ENCODE measurements around the gene SRL.
"Not testable (repeated sequence)": the region's sequence is repeated elsewhere in the genome, so short reads cannot be mapped to it uniquely, and the experiment has no call there.

The SRL gene

DNA sequence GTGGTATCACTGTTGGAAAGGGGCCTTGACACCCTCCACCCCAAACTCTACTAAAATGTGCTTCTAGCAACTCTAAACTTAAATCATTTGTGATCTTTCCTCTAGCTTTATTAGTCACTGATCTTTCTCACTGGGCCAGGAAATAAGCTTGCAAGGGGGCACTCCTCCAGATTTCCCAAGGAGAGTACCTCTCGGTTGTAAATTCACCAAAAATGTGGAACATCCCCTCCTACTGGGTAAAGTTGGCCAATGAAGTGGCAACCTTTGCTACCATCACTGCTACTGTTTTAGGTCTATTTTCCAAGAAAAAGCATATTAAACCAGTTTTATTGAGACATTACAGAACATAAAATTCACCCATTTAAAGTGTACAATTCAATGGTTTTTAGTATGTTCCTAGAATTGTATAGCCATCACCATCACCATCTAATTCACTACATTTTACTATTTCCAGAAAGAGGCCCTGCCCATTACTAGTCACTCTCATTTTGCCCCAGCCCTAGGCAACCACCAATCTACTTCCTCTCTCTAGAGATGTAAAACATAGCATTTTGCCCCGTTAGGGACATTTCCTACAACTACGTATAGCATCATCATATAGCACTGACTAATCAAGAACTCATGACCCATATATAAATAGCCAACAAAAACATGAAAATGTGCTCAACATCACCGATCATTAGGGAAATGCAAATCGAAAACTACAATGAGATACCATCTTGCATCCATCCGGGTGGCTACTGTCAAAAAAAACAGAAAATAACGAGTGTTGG, 81.0 kb downstream of the SRL start:
- no peak for DNase-seq (ENCODE audit: low read depth in 2 of 2)

DNA sequence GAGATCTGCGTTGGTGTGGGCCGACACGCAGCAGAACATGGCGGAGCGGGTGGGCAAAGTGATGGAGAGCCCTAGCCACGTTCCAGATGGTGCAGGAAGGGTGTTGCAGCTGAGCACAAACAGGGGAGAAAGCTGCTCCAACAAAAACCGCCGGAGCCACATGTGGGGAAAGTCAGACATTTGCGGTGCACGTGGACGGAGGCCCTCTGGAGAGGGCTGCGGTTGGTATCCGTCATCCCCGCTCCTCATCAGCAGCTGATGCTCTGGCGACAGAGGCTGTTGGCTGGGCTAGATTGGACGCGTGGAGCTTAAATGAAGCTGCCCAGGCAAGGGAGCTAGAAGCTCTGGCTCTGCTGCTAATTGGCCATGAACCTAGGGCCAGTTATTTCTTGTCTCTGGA, 82.2 kb downstream of the SRL start:
- DNase-seq (ENCODE audit: low read depth in 2 of 2) = no peak

DNA sequence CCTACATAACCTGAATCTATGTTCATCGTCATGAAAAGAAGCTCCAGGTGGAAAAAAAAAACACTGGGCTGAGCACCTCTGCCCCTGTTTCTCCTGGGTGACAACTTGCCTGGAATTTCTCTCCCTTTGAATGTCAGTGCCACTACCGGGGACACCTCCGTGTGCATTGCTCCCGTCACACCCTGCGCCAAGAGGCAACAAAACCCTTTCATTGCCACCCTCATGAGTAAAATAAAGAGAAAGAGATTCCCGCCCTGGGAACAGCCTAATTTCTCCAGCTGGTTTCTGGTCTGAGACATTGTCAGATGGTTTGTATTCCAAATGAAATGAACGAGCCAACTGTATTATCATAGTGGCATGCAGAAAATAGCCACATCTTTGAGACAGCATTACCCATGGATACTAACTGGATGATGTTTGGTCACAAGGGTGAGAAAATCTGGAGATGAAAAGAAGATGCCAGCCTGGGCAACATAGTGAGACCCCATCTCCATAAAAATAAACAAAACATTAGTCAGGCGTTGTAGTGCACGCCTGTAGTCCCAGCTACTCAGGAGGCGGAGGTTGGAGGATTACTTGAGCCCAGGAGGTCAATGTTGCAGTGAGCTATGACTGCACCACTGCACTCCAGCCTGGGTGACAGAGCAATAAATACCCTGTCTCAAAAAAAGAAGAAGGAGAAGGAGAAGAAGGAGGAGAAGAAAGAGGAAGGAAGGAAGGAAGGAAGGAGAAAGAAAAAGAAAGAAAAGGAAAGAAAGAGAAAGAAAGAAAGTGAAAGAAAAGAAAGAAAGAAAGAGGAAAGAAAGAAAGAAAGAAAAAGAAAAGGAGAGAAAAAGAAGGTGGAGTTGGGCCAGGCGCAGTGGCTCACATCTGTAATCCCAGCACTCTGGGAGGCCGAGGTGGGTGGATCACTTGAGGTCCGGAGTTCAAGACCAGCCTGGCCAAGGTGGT, 83.5 kb downstream of the SRL start:
- DNase-seq (ENCODE audit: low read depth in 2 of 2) = no peak

DNA sequence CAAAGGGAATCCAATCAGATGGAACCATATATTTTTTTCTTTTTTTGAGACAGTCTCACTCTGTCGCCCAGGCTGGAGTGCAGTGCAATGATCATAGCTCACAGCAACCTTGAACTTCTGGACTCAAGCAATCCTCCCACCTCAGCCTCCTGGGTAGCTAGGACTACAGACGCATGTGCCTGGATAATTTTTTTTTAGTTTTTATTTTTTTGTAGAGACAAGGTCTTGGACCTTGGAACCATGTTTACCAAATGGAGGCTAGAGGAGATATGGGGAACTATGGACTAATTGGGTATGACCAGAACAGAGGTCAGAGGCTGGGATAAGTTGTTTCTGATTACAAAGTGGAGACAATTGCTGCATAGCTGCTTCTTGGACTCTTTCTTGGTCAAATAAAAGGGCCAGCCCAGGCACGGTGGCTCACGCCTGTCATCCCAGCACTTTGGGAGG, 84.5 kb downstream of the SRL start:
- no peak for DNase-seq (ENCODE audit: low read depth in 2 of 2)

GRCh38 chr16:4156503-4156902, 85.4 kb downstream of the SRL start:
- not testable (repeated sequence) for DNase-seq (ENCODE audit: low read depth in 2 of 2)

- DNase-seq (ENCODE audit: low read depth in 2 of 2) = not testable (repeated sequence)
These were observed 88.5 kb downstream of the SRL start for GRCh38 chr16:4153364-4153763.

DNA sequence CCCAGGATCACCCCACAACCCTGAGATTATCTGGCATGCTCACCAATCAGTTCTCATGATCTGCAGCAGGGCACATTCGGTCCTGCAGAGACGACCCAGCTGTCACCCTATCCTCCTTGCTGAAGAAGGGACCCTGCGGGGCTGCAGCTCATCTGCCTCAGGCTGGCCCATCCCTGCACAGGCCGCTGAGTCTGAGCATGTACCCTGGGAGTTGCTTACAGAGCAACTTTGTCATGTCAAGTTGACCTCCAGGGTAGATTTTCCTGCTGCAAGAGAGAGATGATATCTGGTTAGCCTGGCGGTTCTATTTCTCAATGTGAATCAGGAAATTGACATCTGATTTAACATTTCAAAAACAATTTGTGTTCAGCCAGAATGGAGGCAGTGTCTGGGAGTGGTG, 89.6 kb downstream of the SRL start:
- DNase-seq (ENCODE audit: low read depth in 2 of 2) = no peak

DNA sequence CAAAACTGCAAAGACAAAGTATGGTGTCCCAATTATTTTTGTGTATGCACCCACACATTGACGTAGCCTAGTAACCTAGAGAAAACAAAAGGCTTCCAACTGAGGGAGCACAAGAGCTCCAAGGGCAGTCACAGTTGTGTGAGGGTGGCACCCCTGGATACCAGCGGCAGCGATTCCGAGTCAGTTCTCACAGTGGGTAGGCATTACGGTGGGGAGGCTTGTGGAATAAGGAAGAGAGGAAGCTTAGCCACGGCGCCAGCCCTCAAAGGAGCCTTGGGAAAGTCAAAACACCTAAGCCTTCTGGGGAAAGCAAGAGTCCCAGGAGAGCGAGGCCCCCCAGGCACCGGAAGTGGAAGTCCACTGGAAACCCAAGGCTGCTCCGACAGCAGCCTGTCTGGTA, 94.6 kb downstream of the SRL start:
- DNase-seq (ENCODE audit: low read depth in 2 of 2) = no peak

GRCh38 chr16:4142268-4142667, 99.6 kb downstream of the SRL start:
- DNase-seq (ENCODE audit: low read depth in 2 of 2) = peak in 1 of 2 donors; percentile 3

DNA sequence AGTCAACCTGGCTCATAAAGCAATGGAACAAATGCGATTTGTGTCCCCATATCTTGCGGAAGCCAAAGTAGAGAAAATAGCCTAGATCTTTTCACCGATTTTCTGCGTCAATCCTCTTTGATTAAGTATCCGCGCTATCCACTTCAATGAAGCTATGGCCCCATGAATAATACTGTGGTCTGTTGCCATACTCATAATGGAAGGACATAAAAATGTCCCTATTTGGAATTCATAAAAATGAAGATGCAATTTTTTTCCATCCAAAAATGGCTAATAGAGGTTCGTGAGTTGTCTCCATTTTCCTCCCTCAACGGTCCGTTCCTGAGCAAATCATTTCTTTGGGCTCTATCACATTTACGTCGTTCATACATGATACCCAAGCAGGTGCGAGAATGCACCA, 100.3 kb downstream of the SRL start:
- no peak for DNase-seq (ENCODE audit: low read depth in 2 of 2)

GRCh38 chr16:4140652-4141051, 101.2 kb downstream of the SRL start:
- no peak for DNase-seq (ENCODE audit: low read depth in 2 of 2)

DNA sequence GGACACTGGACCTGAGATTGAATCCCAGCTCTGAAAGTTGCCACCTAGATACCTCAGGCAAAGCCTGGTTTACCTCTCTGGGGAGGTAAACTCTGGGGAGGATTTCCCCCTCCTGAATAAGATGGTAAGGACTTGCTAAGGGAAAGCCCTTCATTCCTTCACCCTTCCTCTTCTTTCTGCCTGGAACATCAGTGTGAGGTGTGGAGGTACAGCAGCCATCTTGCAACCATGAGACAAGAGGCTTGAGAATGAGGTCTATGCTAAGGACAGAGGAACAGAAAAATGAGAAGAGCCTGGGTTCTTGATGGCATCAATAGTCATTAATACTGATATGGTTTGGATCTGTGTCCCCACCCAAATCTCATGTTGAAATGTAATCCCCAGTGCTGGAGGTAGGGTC, 101.9 kb downstream of the SRL start:
- DNase-seq (ENCODE audit: low read depth in 2 of 2) = no peak
